ENCODE measurements around the gene PTPN3. TPM values are rescaled to one million over a fixed set of nuclear protein-coding genes. Genes with fewer than 3 reads are reported as not detected.

Gene PTPN3
- total RNA-seq, 1 experiment from 2014 or later: 20.8 TPM

DNA sequence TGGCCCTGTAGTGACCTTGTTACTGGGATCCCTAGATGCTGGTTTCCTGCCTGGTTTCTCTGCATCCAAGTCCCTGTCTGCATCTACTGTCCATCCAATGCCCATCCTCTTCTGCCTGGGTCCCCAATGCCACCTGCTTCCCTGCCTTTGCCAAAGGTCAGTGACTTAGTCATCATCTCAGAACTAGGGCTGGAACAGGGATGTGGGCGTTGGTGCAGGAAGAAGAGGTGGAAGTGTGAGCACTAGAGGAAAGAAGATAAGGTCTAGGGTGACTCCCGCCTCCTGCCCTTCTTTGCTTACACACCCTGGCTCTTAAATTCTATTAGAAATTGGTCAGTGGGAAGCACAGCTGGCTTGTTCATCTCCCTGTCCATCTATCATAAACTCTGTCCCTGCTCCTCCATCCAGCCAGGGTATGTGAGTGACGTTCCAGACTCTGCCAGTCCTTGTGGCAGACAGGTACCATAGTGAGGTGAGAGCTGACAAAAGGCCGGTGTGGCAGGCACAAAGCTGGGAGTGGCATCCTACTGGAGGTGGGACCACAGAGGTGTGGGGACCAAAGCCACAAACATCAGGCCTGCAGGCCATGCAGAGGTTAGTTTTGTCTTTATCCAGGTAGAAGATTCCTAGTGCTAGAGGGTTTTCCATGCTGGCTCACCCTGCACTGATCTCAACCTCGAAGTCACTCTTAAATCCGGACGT, 9.2 kb downstream of the PTPN3 start:
- H3K27me3 ChIP-seq (ENCODE audit: insufficient read depth, low read length): no peaks in the 10 kb centered on the region
- H3K36me3 ChIP-seq (ENCODE audit: control insufficient read depth in 1 of 2, insufficient read depth in 2 of 2, low read length in 2 of 2): no peaks in the 10 kb centered on the region
- DNase-seq (ENCODE audit: low read depth, low spot score) (no peak), ATAC-seq (peak; percentile 50; the same call in 1 of the 2 replicates)
- intact Hi-C loops (cut with micrococcal nuclease): no loop called here
- TF ChIP-seq ELF1 (IDR thresholded peaks at IDR 0.05; ENCODE audit: borderline replicate concordance, low read depth) (no peak), EZH2 (IDR thresholded peaks at IDR 0.05) (no peak), MAX (IDR thresholded peaks at IDR 0.05) (no peak), TCF7L2 (IDR thresholded peaks at IDR 0.05; ENCODE audit: borderline replicate concordance, extremely low read depth, insufficient read depth, insufficient read length) (no peak), SRF (IDR thresholded peaks at IDR 0.05; ENCODE audit: low read depth) (no peak), POLR2AphosphoS5 (IDR thresholded peaks at IDR 0.05; ENCODE audit: low read depth, low read length) (no peak), CBX3 (IDR thresholded peaks at IDR 0.05; ENCODE audit: low read depth) (no peak), EZH2phosphoT487 (IDR thresholded peaks at IDR 0.05; ENCODE audit: borderline replicate concordance) (no peak), CEBPB (IDR thresholded peaks at IDR 0.05; ENCODE audit: low read depth) (no peak), RAD21 (IDR thresholded peaks at IDR 0.05; ENCODE audit: low read depth) (no peak), FOSL1 (IDR thresholded peaks at IDR 0.05; ENCODE audit: low read depth) (no peak), ZFX (IDR thresholded peaks at IDR 0.05) (no peak), YY1 (IDR thresholded peaks at IDR 0.05; ENCODE audit: extremely low read depth, insufficient replicate concordance, low read depth, low read length) (no peak), JUND (IDR thresholded peaks at IDR 0.05) (no peak), SP1 (IDR thresholded peaks at IDR 0.05; ENCODE audit: low read depth) (no peak), SIN3A (IDR thresholded peaks at IDR 0.05; ENCODE audit: low read depth) (no peak)
- H3K79me2 ChIP-seq (ENCODE audit: insufficient read depth, low read length): peaks cover 59% of the 10 kb centered on the region
- no peaks in the 10 kb centered on the region for H3K9me2 ChIP-seq (ENCODE audit: insufficient read depth)
- peak overlapping the region; percentile 28 for H3K4me2 ChIP-seq (ENCODE audit: low read length)
- CTCF ChIA-PET: no interaction called here
- H3K9me3 ChIP-seq (ENCODE audit: control insufficient read depth in 1 of 2, insufficient read depth in 1 of 2, low read depth in 1 of 2, low read length in 2 of 2): no peaks in the 10 kb centered on the region
- RAD21 ChIA-PET (ENCODE audit: low non-redundant PET in 1 of 2, low total read pairs in 2 of 2, uncharacterized antibody in 2 of 2, unreplicated experiment in 2 of 2): no interaction called here
- POLR2A ChIA-PET: no interaction called here
- H2AFZ ChIP-seq (ENCODE audit: low read depth, low read length, poor library complexity, severe bottlenecking): no peak overlapping the region
- peaks cover 14 to 24% of the 10 kb centered on the region in 2 experiments for H3K4me1 ChIP-seq (ENCODE audit: control insufficient read depth in 1 of 2, insufficient read depth in 2 of 2, low read length in 2 of 2)
- no peaks in the 10 kb centered on the region for H4K20me1 ChIP-seq (ENCODE audit: insufficient read depth)
- H3K27ac ChIP-seq (ENCODE audit: low read depth, low read length): no peak overlapping the region
- no peak overlapping the region for H3K4me3 ChIP-seq (replicated peaks in 1 of 2; ENCODE audit: low read depth in 1 of 2, low read length in 2 of 2)
- H3K9ac ChIP-seq (ENCODE audit: low read length): no peak overlapping the region
- no TSS peak for BruUV-seq (replicated peaks)

All from HCT116 (cell line).